KBM-7 (cell line): ENCODE results near the gene GOLPH3L.
"Not testable (repeated sequence)": the region's sequence is repeated elsewhere in the genome, so short reads cannot be mapped to it uniquely, and the experiment has no call there.

Experiments used
- DNase-seq: peaks from one replicate; pipeline ENCODE4 v3.0.0-alpha.2; 2015
- in situ Hi-C: fragments of 300-500 bp; cut with MboI; formaldehyde crosslinking; loops from 2 replicates; pipeline ENCODE4 v1.14.3; 2020; ENCODE audit warnings: low sequenced_read_pairs, low pct_unique_long_range_greater_than_20kb, mixed read lengths

Gene GOLPH3L

GRCh38 chr1:150662811-150663210 lies 34.1 kb downstream of the GOLPH3L start:
- DNase-seq, result no peak
- in situ Hi-C loops, result no loop called here

DNA sequence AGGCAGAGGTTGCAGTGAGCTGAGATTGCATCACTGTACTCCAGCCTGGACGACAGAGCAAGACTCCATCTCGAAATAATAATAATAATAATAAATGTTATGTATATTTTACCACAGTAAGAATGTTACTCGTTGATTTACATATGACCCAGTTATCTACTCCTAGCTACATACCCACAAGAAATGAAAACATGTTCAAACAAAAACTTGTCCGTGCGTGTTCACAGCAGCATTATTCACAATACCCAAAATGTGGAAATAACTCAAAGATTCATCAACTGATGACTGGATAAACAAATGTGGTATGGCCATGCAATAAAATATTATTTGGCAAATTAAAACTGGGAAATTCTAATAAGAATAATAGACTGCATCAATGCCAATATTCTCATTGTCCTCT lies 35.8 kb downstream of the GOLPH3L start:
- no peak for DNase-seq
- in situ Hi-C loops, result no loop called here

GRCh38 chr1:150660584-150660983 lies 36.4 kb downstream of the GOLPH3L start:
- in situ Hi-C loops, result no loop called here

GRCh38 chr1:150657064-150657463 lies 39.9 kb downstream of the GOLPH3L start:
- in situ Hi-C loops, DNase-seq: not testable (repeated sequence)

More at GRCh38 chr1:150660584-150660983, 36.4 kb downstream of the GOLPH3L start:
- DNase-seq, result no peak

DNA sequence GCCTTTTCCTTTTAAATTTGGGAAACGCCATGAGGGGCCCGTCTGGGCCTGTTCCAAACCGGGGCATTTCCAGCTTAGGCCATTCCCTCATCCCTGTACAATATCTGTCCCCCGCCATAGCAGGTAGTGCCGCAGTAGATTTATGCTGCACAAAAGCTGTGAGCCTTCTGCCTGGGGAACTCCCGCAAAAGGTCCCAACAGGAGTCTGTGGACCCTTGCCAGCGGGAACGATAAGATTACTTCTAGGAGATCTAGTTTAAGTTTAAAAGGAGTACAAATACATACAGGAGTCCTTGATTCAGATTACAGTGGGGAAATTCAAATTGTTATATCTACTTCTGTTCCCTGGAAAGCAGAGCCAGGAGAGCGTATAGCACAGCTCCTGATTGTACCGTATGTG lies 42.3 kb downstream of the GOLPH3L start:
- DNase-seq, in situ Hi-C loops: not testable (repeated sequence)

GRCh38 chr1:150650193-150650592 lies 46.8 kb downstream of the GOLPH3L start:
- in situ Hi-C loops, result no loop called here
- DNase-seq, result no peak

DNA sequence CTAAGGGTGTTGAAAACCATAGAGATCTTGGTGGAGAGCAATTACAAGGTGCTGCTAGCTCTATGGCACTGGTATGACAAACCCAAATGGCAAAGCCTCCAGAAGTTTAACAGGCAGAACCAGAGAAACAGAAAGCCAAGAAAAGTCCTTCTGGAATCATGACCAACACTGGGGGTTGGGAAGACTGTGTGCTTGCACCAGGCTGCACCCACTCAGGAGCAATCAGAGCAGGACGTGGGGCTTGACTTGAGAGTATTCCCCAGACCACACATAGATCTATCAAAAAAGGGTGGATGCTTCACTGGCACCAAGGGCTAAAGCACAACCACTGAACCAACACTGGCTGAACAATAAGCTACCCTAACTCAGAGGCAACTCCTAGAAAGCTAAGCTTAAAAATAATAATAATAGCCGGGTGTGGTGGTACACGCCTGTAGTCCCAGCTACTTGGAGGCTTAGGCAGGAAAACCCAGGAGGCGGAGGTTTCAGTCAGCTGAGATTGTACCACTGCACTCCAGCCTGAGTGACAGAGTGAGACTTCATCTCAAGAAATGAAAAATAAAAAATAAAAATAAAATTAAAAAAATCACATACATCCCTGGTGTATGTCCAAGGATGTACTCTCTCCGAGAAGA lies 47.4 kb downstream of the GOLPH3L start:
- no peak for DNase-seq
- in situ Hi-C loops, result no loop called here

DNA sequence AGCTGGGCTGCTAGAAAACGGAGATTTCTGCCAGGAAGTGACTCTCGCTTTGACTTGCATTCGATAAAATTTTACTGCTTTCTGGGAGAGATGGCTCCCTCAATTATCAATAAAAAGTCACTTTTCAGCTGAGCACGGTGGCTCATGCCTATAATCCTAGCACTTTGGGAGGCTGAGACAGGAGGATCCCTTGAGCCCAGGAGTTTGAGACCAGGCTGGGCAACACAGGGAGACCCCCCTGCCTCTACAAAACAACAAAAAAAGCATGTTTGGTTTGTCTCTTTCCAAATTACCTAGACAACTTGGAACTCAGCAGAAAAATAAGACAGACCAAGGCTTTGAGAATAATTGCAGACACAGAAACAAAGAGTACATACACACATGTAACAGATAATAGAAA lies 54.7 kb downstream of the GOLPH3L start:
- in situ Hi-C loops, result no loop called here
- DNase-seq, result no peak

DNA sequence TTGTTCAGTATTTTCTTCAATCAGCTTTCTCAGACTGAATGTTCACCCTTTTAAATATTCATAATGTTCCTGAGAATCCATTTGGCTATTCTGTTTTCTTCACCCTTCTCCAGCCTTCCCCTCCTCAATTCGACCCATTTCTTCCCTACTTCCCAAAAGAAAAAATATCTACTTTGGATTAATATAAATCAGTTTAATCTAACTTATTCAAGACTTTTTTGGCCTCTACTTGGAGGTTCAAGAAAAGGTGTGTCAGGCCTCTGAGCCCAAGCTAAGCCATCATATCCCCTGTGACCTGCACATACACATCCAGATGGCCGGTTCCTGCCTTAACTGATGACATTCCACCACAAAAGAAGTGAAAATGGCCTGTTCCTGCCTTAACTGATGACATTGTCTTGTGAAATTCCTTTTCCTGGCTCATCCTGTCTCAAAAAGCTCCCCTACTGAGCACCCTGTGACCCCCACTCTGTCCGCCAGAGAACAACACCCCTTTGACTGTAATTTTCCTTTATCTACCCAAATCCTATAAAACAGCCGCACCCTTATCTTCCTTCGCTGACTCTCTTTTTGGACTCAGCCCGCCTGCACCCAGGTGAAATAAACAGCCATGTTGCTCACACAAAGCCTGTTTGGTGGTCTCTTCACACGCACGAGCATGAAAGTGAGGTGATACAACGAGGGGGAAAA lies 55.7 kb downstream of the GOLPH3L start:
- DNase-seq, in situ Hi-C loops: not testable (repeated sequence)

- in situ Hi-C loops, DNase-seq: not testable (repeated sequence)
Measured at GRCh38 chr1:150638430-150638829, 58.5 kb downstream of the GOLPH3L start.

DNA sequence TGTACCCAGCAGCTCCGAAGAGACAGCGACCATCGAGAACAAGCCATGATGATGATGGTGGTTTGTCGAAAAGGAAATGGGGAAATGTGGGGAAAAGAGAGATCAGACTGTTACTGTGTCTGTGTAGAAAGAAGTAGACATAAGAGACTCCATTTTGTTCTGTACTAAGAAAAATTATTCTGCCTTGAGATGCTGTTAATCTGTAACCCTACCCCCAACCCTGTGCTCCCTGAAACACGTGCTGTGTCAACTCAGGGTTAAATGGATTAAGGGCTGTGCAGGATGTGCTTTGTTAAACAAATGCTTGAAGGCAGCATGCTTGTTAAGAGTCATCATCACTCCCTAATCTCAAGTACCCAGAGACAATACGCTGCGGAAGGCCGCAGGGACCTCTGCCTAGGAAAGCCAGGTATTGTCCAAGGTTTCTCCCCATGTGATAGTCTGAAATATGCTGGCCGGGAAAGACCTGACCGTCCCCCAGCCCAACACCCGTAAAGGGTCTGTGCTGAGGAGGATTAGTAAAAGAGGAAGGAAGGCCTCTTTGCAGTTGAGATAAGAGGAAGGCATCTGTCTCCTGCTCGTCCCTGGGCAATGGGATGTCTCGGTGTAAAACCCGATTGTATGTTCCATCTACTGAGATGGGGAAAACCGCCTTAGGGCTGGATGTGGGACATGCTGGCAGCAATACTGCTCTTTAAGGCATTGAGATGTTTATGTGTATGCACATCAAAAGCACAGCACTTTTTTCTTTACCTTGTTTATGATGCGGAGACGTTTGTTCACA lies 61.9 kb downstream of the GOLPH3L start:
- peak; percentile 67 for DNase-seq
- in situ Hi-C loops, result not testable (repeated sequence)

DNA sequence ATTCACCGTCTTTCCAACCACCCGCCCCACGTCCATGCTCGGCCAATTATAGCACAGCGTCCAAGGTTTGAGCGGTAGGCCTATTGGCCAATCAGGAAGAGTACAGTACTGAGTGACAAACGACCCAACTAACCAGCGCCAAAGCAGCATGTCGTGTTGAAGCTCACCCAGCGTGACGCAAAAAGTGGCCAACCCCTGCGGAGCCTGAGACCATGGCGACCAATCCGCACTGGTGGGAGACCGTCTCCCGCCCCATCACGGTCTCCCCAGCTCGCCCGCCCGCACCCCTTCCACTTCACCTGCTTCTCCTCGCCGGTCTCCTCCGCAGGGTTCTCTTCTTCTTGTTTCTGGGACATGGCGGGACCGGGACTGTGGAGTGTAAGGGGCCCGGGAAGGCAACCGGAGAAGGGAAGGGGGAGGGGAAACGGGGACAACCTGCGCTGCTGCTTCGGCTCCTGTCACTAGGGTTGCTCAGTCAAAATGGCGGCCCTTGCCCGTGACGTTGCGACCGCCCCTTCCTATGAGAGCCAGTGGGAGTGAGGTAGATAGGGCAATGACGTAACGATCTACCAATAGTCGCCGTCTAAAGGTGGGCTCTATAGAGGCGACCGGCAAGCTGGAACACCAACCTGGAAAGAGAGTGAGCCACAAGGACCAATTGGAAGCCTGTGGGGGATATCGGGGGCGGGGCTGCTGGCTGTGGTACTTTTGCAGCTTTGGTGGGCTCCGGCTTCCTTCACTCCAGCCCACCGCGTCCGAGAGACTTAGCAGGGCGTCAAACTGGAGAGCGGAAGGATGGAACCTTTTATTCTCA lies 67.6 kb downstream of the GOLPH3L start, which contains the start of gene ENSA:
ENSA (minus strand) TSS at position 498 of the 814 bp plus-strand sequence; CDS start at position 356, 142 bp downstream.
- in situ Hi-C loops, result no loop called here
- DNase-seq, result peak; percentile 99

DNA sequence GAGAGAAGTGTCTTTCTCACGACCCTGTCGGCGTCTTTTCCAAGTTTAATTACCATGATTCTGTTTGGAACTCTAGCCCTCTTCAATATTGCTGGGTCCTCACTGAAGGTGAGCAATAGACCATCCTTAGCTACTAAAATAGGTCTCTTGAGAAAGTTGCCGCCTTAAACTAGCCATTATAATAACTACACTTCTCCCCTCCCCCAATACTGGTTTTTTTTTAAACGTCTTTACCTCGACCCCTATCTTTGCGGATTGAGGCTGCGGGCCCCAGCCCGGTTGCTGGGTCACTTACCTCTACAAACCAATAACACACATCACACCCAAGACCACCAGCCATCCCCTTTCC lies 68.2 kb downstream of the GOLPH3L start:
- in situ Hi-C loops, result no loop called here
- DNase-seq, result no peak

DNA sequence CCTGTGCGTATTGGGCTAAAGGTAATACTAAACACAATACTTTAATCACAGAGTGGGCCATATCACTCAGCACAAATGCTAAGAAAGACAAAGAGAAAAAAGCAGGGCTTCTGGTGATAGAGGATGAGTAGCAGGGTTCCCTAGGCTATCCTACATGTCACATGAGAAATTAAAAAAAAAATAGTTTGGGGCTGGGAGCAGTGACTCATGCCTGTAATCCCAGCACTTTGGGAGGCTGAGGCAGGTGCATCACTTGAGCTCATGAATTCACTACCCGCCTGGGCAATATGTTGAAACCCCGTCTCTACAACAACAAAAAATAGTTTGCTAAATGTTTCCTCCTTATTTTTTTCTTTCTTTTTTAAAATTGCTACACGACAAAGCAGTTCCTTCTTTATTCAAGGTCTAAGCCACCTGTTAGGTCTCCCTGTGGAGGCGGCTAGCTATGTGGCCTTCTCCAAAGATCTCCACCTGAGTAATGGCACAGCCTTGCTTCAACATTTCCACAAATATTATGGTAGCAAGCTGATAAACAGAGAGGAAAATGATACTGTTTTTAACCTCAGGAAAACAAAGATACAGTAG lies 69.0 kb downstream of the GOLPH3L start:
- in situ Hi-C loops, result no loop called here
- DNase-seq, result no peak

DNA sequence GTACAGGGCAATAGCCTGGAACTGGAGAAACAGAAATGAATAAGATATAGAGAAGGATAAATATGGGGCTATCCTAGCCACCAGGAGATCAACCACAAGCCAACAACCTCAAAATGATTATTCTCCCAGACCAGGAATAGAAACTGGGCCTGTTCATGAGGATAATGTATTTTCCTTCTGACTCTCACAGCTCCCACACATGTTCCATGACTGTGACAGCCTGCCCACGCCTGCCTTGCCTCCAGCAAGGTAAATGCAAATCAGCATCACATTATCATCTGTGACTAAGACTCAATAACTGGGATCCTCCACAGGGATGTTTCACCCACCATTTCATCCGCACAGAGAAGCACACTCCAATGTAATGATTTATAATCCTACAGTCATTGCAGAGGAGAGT lies 70.8 kb downstream of the GOLPH3L start:
- in situ Hi-C loops, result no loop called here
- DNase-seq, result no peak

DNA sequence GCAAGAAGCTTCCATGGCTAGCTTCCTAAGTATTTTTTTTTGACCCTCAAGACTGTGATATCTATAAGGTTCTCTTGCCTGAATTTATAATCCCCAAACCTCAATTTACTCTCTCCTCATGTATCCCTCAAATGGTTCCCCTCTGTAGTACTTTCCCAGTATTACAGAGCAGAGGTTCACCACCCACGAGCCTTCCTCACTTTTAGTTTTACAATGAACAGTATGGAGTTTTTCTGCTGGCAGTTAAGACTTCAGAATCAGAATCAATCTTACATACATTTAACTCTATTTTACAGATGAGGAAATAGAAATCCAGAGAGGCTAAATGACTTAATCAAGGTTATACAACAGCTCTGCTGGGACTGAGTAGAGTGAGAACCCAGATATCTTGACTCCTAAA lies 72.4 kb downstream of the GOLPH3L start:
- DNase-seq, in situ Hi-C loops: not testable (repeated sequence)

- in situ Hi-C loops, result not testable (repeated sequence)
Measured at GRCh38 chr1:150624134-150624533, 72.8 kb downstream of the GOLPH3L start.

DNA sequence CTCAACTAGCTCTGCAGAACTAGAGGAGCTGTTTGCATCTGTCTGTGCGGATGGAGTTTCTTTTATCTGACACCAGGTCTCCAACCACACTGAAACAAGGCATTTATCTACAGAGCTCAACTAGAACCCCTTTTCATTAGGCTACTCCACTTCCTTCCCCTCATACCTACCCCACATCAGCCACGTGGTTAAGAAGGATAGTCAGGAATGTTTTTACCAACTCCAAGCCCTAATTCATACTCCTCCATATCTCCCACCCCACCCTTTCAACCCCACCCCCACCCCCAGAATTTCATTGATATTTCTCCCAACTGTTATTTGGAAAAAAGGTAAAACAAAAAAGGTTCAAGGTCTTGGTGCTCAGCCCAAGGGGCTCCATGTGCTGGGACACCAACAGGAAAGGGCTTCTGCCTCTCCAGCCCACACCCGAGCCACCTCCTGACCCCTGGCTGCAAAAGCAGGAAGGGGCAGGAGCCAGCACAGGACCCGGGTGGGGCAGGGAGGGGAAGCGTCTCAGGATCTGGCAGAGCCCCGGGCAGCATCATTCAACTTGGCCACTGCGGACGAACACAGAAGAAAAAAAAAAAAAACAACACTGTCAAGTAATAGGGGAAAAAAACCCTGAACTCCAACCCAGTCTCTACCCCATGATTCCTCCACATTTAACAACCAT lies 74.5 kb downstream of the GOLPH3L start:
- in situ Hi-C loops, result no loop called here
- no peak for DNase-seq

More at GRCh38 chr1:150624134-150624533, 72.8 kb downstream of the GOLPH3L start:
- not testable (repeated sequence) for DNase-seq
